Stomach (tissue), 9 donors: ENCODE measurements around the gene ZC2HC1B. TPM values are rescaled to one million over a fixed set of nuclear protein-coding genes. Genes with fewer than 3 reads are reported as not detected.

Source experiments
- DNase-seq, 2 donors: peaks; one replicate each; pipeline versions ENCODE4 v3.0.0 to v3.0.0-alpha.2; 2013 to 2019
- H3K27ac ChIP-seq, 5 donors: fragments of 200-600 bp in 4 of 5; sonication (generic) in 4 of 5; one replicate each; pipeline ENCODE4 v1.5.1; 2013 to 2019; ENCODE audit warnings: mild to moderate bottlenecking in 1 of 5, moderate library complexity in 1 of 5
- H3K27me3 ChIP-seq, 3 donors: fragments of 200-600 bp; sonication (generic); one replicate each; pipeline ENCODE4 v1.5.1; 2017 to 2019; ENCODE audit warnings: mixed run types in 1 of 3
- H3K36me3 ChIP-seq, 4 donors: fragments of 200-600 bp; sonication (generic); 1 replicate in 3 of 4; 2 replicates in 1 of 4; pipeline ENCODE4 v1.5.1; 2016 to 2019
- H3K4me1 ChIP-seq, 4 donors: fragments of 200-600 bp; sonication (generic); one replicate each; pipeline ENCODE4 v1.5.1; 2016 to 2019
- H3K4me3 ChIP-seq, 4 donors: fragments of 200-600 bp; sonication (generic) in 3 of 4; one replicate each; pipeline ENCODE4 v1.5.1; 2016 to 2019; ENCODE audit warnings: mild to moderate bottlenecking in 1 of 4
- H3K9me3 ChIP-seq, 4 donors: fragments of 200-600 bp; sonication (generic); one replicate each; pipeline ENCODE4 v1.5.1; 2016 to 2019
- CTCF ChIP-seq, 7 experiments: fragments of 450-650 bp in 4 of 7; fragments of 200-600 bp in 3 of 7; sonication (generic) in 3 of 7; IDR thresholded peaks; one replicate each; pipeline ENCODE4 v1.5.1; 2016 to 2019; ENCODE audit warnings: antibody characterized with exemption in 7 of 7, control low read depth in 2 of 7, mild to moderate bottlenecking in 1 of 7
- EP300 ChIP-seq: sonication (generic); formaldehyde crosslinking; IDR thresholded peaks from one replicate; pipeline ENCODE4 v1.6.1; 2017; ENCODE audit warnings: antibody characterized with exemption
- POLR2A ChIP-seq, 4 donors: fragments of 450-650 bp; IDR thresholded peaks; one replicate each; pipeline ENCODE4 v1.6.1; 2016; ENCODE audit warnings: antibody characterized with exemption in 4 of 4, control low read depth in 2 of 4, mild to moderate bottlenecking in 1 of 4, moderate library complexity in 1 of 4
- POLR2AphosphoS5 ChIP-seq, 3 donors: sonication (generic); formaldehyde crosslinking; IDR thresholded peaks; one replicate each; pipeline ENCODE4 v1.6.1; 2016; ENCODE audit warnings: antibody characterized with exemption in 3 of 3
- WGBS, 5 donors: extraction: QIAGEN DNeasy Blood & Tissue Kit in 3 of 5; methylation state at CpG; one replicate each; pipeline versions ENCODE4 v1.1.5 to v1.1.7; 2013 to 2018; 5-methylcytosine and 5-hydroxymethylcytosine counted together
- intact Hi-C: fragments of 100-400 bp; cut with DNase I; formaldehyde crosslinking; loops from one replicate; pipeline ENCODE4 v1.15.1; 2023; ENCODE audit warnings: low total_unique reads
- polyA plus RNA-seq, 3 donors: library from polyadenylated mRNA; stranded (reverse); fragments of 200-250 nt; gene quantifications; one replicate each; pipeline ENCODE4 v1.2.3, GENCODE V29; 2013
- total RNA-seq, 5 donors: library from RNA; depleted of rRNA; stranded (reverse); fragments of >200 nt; gene quantifications; one replicate each; pipeline versions ENCODE4 v1.1.0 to v1.2.3, GENCODE V29; 2014 to 2016
- donor health status: healthy with polysubstance abuse.
- donor health status: Bipolar disorder and iron deficiency.
- donor health status: healthy.

ZC2HC1B gene
- total and polyA plus RNA-seq, 8 donors: 0.92 to 1.8 TPM; not detected in 6

- intact Hi-C loops: no loop called here
- TF ChIP-seq CTCF (IDR thresholded peaks at IDR 0.05): no peak
- no peak for TF ChIP-seq POLR2AphosphoS5 (IDR thresholded peaks at IDR 0.05)
- no peak for TF ChIP-seq EP300
- H3K27ac ChIP-seq: no peak overlapping the region
- H3K9me3 ChIP-seq: peaks cover 0 to 16% (median 10%) of the 10 kb centered on the region in 4 donors
- 82 to 90% (median 86%) methylated on average over 2 of the region's 2 CpGs for WGBS, 5 donors
- no peak for DNase-seq
- no peak overlapping the region for H3K4me3 ChIP-seq
- no peaks in the 10 kb centered on the region for H3K36me3 ChIP-seq
- H3K27me3 ChIP-seq: no peaks in the 10 kb centered on the region
- no peaks in the 10 kb centered on the region for H3K4me1 ChIP-seq
Observed at GRCh38 chr6:143880412-143880811, 16.1 kb downstream of the ZC2HC1B start.

GRCh38 chr6:143882401-143882930 is 18.2 kb downstream of the ZC2HC1B start:
- intact Hi-C loops: no loop called here
- no peaks in the 10 kb centered on the region for H3K27me3 ChIP-seq
- H3K36me3 ChIP-seq: no peaks in the 10 kb centered on the region
- no peak overlapping the region for H3K27ac ChIP-seq
- 60 to 71% (median 67%) methylated on average over 2 of the region's 2 CpGs for WGBS, 5 donors
- H3K4me3 ChIP-seq: no peak overlapping the region
- TF ChIP-seq POLR2A (IDR thresholded peaks at IDR 0.05) (no peak), POLR2AphosphoS5 (IDR thresholded peaks at IDR 0.05) (no peak), CTCF (IDR thresholded peaks at IDR 0.05) (no peak), EP300 (no peak)
- no peaks in the 10 kb centered on the region for H3K4me1 ChIP-seq
- DNase-seq: peak in 1 of 2 donors; percentile 72
- H3K9me3 ChIP-seq: peaks cover 0 to 10% (median 7%) of the 10 kb centered on the region in 4 donors

GRCh38 chr6:143884216-143884900 is 20.1 kb downstream of the ZC2HC1B start:
- Histone ChIP-seq H3K27ac (no peak overlapping the region), H3K4me1 (no peaks in the 10 kb centered on the region), H3K4me3 (no peak overlapping the region), H3K9me3 (no peaks in the 10 kb centered on the region), H3K27me3 (no peaks in the 10 kb centered on the region), H3K36me3 (no peaks in the 10 kb centered on the region)
- TF ChIP-seq EP300: no peak
- no peak for TF ChIP-seq POLR2AphosphoS5 (IDR thresholded peaks at IDR 0.05)
- no peak for TF ChIP-seq POLR2A (IDR thresholded peaks at IDR 0.05)
- no peak for TF ChIP-seq CTCF (IDR thresholded peaks at IDR 0.05)
- DNase-seq: peak in 1 of 2 donors; percentile 21
- WGBS, 5 donors: 71 to 81% (median 78%) methylated on average over 7 of the region's 7 CpGs
- intact Hi-C loops: no loop called here

- TF ChIP-seq POLR2AphosphoS5 (IDR thresholded peaks at IDR 0.05) (no peak), POLR2A (IDR thresholded peaks at IDR 0.05) (no peak), CTCF (IDR thresholded peaks at IDR 0.05) (no peak), EP300 (no peak)
- no peak overlapping the region for H3K27ac ChIP-seq
- 88 to 100% (median 100%) methylated on average over 1 of the region's 1 CpG for WGBS, 5 donors
Observed at GRCh38 chr6:143885116-143885515, 20.8 kb downstream of the ZC2HC1B start.

More at GRCh38 chr6:143885116-143885515, 20.8 kb downstream of the ZC2HC1B start:
- intact Hi-C loops: no loop called here
- DNase-seq: no peak
- Histone ChIP-seq H3K4me3 (no peak overlapping the region), H3K9me3 (no peaks in the 10 kb centered on the region), H3K27me3 (no peaks in the 10 kb centered on the region), H3K4me1 (no peaks in the 10 kb centered on the region), H3K36me3 (no peaks in the 10 kb centered on the region)
